ENCODE measurements around the gene PLSCR1. TPM values are rescaled to one million over a fixed set of nuclear protein-coding genes. Genes with fewer than 3 reads are reported as not detected.

The PLSCR1 gene
- total and polyA plus RNA-seq, 2 of the 4 experiments (the other 2 are of a cell fraction), result 5.6 to 13.2 TPM

GRCh38 chr3:146524961-146525360 lies 19.4 kb downstream of the PLSCR1 start:
- Histone ChIP-seq H3K56ac (ENCODE audit: extremely low read depth, insufficient read depth, low read length) (no peak overlapping the region), H2AK5ac (ENCODE audit: low read depth, low read length) (no peak overlapping the region), H3K27ac (ENCODE audit: insufficient read depth, low read length) (no peak overlapping the region), H3K79me1 (ENCODE audit: low read depth in 1 of 2, low read length in 2 of 2) (no peaks in the 10 kb centered on the region), H3K23ac (ENCODE audit: low read depth, low read length) (no peak overlapping the region), H3K4me1 (ENCODE audit: control insufficient read depth, insufficient read depth, low read length) (peaks cover 10% of the 10 kb centered on the region), H3K36me3 (ENCODE audit: control insufficient read depth, insufficient read depth, low read length) (peaks cover 7% of the 10 kb centered on the region), H3K18ac (ENCODE audit: low read depth, low read length) (no peak overlapping the region), H2BK15ac (ENCODE audit: low read depth, low read length) (no peak overlapping the region), H3K4me3 (ENCODE audit: insufficient read depth, low read depth, low read length) (no peak overlapping the region), H4K91ac (ENCODE audit: insufficient read depth, low read depth, low read length) (no peak overlapping the region), H3K9ac (ENCODE audit: low read depth, low read length) (no peak overlapping the region), H3K9me1 (ENCODE audit: insufficient read depth, low read length) (no peaks in the 10 kb centered on the region; the same call in 1 of the 2 replicates), H4K8ac (ENCODE audit: low read depth in 2 of 2, low read length in 2 of 2) (no peak overlapping the region), H3K9me3 (ENCODE audit: control insufficient read depth, insufficient read depth, low read length) (no peaks in the 10 kb centered on the region), H2BK120ac (ENCODE audit: low read depth, low read length) (no peak overlapping the region), H4K20me1 (ENCODE audit: insufficient read depth, low read length) (no peaks in the 10 kb centered on the region), H2AK9ac (replicated peaks; ENCODE audit: low read depth, low read length, poor library complexity) (no peak overlapping the region), H2AFZ (replicated peaks; ENCODE audit: low read length, poor library complexity) (no peak overlapping the region), H3K4ac (ENCODE audit: low read depth, low read length) (no peak overlapping the region), H2BK5ac (ENCODE audit: low read depth, low read length, poor library complexity, severe bottlenecking) (no peak overlapping the region), H3K27me3 (ENCODE audit: control insufficient read depth, insufficient read depth, low read length) (no peaks in the 10 kb centered on the region), H2BK20ac (ENCODE audit: low read depth, low read length) (no peak overlapping the region), H4K5ac (ENCODE audit: low read depth, low read length) (no peak overlapping the region), H3K14ac (replicated peaks; ENCODE audit: low read depth, low read length) (no peak overlapping the region), H3K4me2 (ENCODE audit: low read depth, low read length) (no peak overlapping the region)
- BruUV-seq (replicated peaks), result no TSS peak
- DNase-seq, result no peak
- POLR2A ChIA-PET (ENCODE audit: unreplicated experiment), result no interaction called here
- dilution Hi-C loops (cut with HindIII; ENCODE audit: low sequenced_read_pairs, unreplicated experiment) (no loop called here), intact Hi-C loops (cut with micrococcal nuclease) (loop anchor here (5.0 kb wide), 1 partner anchor 183 kb away; no protein-coding TSS in a partner anchor), in situ Hi-C loops (cut with MboI; ENCODE audit: low sequenced_read_pairs) (no loop called here)
- CTCF ChIA-PET, result no interaction called here
- ATAC-seq (ENCODE audit: low read depth), result no peak
- TF ChIP-seq CTCF (conservative IDR thresholded peaks at IDR 0.05; ENCODE audit: low read depth, low read length) (no peak), RAD21 (IDR thresholded peaks at IDR 0.05; ENCODE audit: low read length) (no peak), NFE2L2 (IDR thresholded peaks at IDR 0.05; ENCODE audit: low read depth, low read length) (no peak), MAZ (IDR thresholded peaks at IDR 0.05; ENCODE audit: borderline replicate concordance, low read depth, low read length) (no peak), POLR2A (IDR thresholded peaks at IDR 0.05; ENCODE audit: low read depth, low read length) (no peak), USF2 (IDR thresholded peaks at IDR 0.05; ENCODE audit: low read depth, low read length) (no peak), BHLHE40 (IDR thresholded peaks at IDR 0.05; ENCODE audit: low read depth, low read length) (no peak), ELK1 (IDR thresholded peaks at IDR 0.05; ENCODE audit: borderline replicate concordance, low read depth, low read length) (no peak), MXI1 (IDR thresholded peaks at IDR 0.05; ENCODE audit: borderline replicate concordance, low read depth, low read length) (no peak)
- WGBS, 2 experiments (ENCODE audit: extremely low coverage in 2 of 2, insufficient read length in 1 of 2), result no CpG with 5 or more reads among the region's 2 CpGs

All from IMR-90 (cell line).